Activated B cell treated with CpG ODN at 0.5 μM for 24 hours (primary cell): ENCODE measurements around the gene SRM. TPM values are rescaled to one million over a fixed set of nuclear protein-coding genes. Genes with fewer than 3 reads are reported as not detected.
"Not testable (repeated sequence)": the region's sequence is repeated elsewhere in the genome, so short reads cannot be mapped to it uniquely, and the experiment has no call there.

Experiments
- ATAC-seq: fragments of 200-7000 bp; cut with Tn5 transposase; one replicate; pipeline ENCODE4 v1.10.0; 2021; ENCODE audit warnings: low read depth, mild to moderate bottlenecking, moderate library complexity
- CTCF ChIA-PET: fragments of 350-600 bp; sonication (Branson Sonifier 250); formaldehyde crosslinking; loops from one replicate; lab custom pipeline; 2021; ENCODE audit warnings: antibody characterized with exemption; lab: Charles Lee
- POLR2A ChIA-PET: fragments of 350-600 bp; sonication (Branson Sonifier 250); formaldehyde crosslinking; loops from one replicate; lab custom pipeline; 2021; ENCODE audit warnings: antibody characterized with exemption; lab: Charles Lee
- DNase-seq: peaks from one replicate; pipeline ENCODE4 v3.0.0; 2022
- H3K27ac Mint-ChIP-seq: one replicate; pipeline ENCODE4 v1.8.0; 2020; ENCODE audit warnings: mixed read lengths
- H3K27me3 Mint-ChIP-seq: one replicate; pipeline ENCODE4 v1.8.0; 2021; ENCODE audit warnings: mixed read lengths
- H3K36me3 Mint-ChIP-seq: one replicate; pipeline ENCODE4 v1.8.0; 2021; ENCODE audit warnings: low read depth, mixed read lengths
- H3K4me1 Mint-ChIP-seq: one replicate; pipeline ENCODE4 v1.8.0; 2021; ENCODE audit warnings: mixed read lengths
- H3K4me3 Mint-ChIP-seq: one replicate; pipeline ENCODE4 v1.8.0; 2020; ENCODE audit warnings: mild to moderate bottlenecking, mixed read lengths
- H3K9me3 Mint-ChIP-seq: one replicate; pipeline ENCODE4 v1.8.0; 2020; ENCODE audit warnings: mixed read lengths
- intact Hi-C: fragments of 100-400 bp; cut with micrococcal nuclease; formaldehyde crosslinking; loops from one replicate; pipeline ENCODE4 v1.15.1; 2024
- total RNA-seq: library from RNA; stranded (reverse); gene quantifications from 2 replicates; pipeline ENCODE4 v1.2.3, GENCODE V29; 2022
- TF ChIP-seq, protein P1 (sequence below): fragments of 200-600 bp; IDR thresholded peaks from one replicate; pipeline ENCODE4 v1.8.0; 2022; ENCODE audit warnings: antibody characterized with exemption, mild to moderate bottlenecking

SRM gene
- total RNA-seq, 1 donor from 2014 or later: 106 TPM

DNA sequence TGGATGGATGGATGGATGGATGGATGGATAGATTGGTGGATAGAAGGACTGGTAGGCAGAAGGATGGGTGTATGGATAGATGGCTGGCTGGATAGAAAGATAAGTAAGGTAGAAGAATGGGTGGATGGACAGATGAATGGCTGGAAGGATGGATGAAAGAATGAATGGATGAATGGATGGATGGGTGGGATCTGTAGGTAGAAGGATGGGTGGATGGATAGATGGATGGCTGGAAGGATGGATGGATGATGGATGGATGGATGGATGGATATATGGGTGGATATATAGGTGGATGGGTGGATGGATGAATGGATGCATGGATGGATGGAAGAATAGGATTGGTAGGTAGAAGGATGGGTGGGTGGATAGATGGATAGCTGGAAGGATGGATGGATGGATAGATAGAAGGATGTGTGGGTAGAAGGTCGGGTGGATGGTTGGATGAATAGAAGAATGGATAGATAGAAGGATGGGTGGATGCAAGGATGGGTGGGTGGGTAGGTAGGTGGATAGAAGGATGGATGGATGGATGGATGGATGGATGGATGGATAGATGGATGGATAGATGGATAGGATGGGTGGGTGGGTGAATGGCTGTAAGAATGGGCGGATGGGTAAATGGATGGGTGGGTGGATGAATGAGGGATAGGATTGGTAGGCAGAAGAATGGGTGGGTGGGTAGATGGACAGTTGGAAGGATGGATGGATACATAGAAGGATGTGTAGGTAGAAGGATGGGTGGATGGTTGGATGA, 20.3 kb downstream of the SRM start:
- intact Hi-C loops: no loop called here
- no peaks in the 10 kb centered on the region for H3K36me3 Mint-ChIP-seq
- no peak for ATAC-seq

DNA sequence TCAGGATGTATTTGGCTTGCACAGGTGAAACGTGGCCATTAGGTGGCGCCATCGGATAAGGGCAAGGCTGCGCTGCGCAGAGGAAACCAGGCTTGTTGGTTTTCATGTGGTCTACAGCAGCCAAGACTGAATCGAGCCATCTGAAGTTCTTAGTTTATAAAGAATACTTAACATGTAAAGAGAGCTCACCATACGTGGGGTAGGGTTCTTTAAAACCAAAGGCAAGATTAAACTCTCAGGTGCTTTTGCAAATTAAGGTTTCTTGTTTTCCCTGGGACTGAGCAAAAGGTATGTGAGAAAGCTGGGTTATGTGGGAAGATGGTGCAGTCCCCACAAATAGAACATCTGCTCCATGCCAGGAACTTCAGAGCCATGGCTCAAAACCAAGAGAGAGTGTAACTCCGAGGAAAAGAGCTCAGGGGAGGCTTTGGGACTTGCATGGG, 22.1 kb downstream of the SRM start:
- no peaks in the 10 kb centered on the region for H3K36me3 Mint-ChIP-seq
- peak; percentile 96 for ATAC-seq
- H3K9me3 Mint-ChIP-seq: no peaks in the 10 kb centered on the region
- ChIA-PET CTCF (interaction anchor here (0.6 to 6.4 kb wide), 42 partner anchors 8 to 870 kb away, joined by 3 to 101 read pairs (median 4); partner anchors contain the start of genes CLCN6, EXOSC10, FBXO6 and MASP2), POLR2A (interaction anchor here (0.6 to 1.5 kb wide), 4 partner anchors 23 to 870 kb away, joined by 3 to 14 read pairs (median 5); no protein-coding TSS in a partner anchor)
- H3K27me3 Mint-ChIP-seq: peaks cover 6% of the 10 kb centered on the region
- no peak overlapping the region for H3K27ac Mint-ChIP-seq
- no peak overlapping the region for H3K4me3 Mint-ChIP-seq
- TF ChIP-seq, protein P1, sequence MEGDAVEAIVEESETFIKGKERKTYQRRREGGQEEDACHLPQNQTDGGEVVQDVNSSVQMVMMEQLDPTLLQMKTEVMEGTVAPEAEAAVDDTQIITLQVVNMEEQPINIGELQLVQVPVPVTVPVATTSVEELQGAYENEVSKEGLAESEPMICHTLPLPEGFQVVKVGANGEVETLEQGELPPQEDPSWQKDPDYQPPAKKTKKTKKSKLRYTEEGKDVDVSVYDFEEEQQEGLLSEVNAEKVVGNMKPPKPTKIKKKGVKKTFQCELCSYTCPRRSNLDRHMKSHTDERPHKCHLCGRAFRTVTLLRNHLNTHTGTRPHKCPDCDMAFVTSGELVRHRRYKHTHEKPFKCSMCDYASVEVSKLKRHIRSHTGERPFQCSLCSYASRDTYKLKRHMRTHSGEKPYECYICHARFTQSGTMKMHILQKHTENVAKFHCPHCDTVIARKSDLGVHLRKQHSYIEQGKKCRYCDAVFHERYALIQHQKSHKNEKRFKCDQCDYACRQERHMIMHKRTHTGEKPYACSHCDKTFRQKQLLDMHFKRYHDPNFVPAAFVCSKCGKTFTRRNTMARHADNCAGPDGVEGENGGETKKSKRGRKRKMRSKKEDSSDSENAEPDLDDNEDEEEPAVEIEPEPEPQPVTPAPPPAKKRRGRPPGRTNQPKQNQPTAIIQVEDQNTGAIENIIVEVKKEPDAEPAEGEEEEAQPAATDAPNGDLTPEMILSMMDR: peak; percentile 57
- DNase-seq: peak; percentile 72
- peaks cover 4% of the 10 kb centered on the region for H3K4me1 Mint-ChIP-seq
- intact Hi-C loops: loop anchor here (1.0 to 2.0 kb wide), 6 partner anchors 23 to 857 kb away; partner anchors contain the start of gene SRM

More for the DNA sequence above, 20.3 kb downstream of the SRM start:
- no peak overlapping the region for H3K4me3 Mint-ChIP-seq
- POLR2A ChIA-PET: interaction anchor here (0.6 kb wide), 1 partner anchor 36 kb away, joined by 5 read pairs; no protein-coding TSS in a partner anchor
- peaks cover 6% of the 10 kb centered on the region for H3K27me3 Mint-ChIP-seq
- DNase-seq: no peak
- peaks cover 4% of the 10 kb centered on the region for H3K4me1 Mint-ChIP-seq
- no peak overlapping the region for H3K27ac Mint-ChIP-seq
- CTCF ChIA-PET: interaction anchor here (0.6 to 6.4 kb wide), 4 partner anchors 194 to 608 kb away, joined by 3 to 101 read pairs (median 15); no protein-coding TSS in a partner anchor
- no peaks in the 10 kb centered on the region for H3K9me3 Mint-ChIP-seq
- TF ChIP-seq, protein P1: no peak

DNA sequence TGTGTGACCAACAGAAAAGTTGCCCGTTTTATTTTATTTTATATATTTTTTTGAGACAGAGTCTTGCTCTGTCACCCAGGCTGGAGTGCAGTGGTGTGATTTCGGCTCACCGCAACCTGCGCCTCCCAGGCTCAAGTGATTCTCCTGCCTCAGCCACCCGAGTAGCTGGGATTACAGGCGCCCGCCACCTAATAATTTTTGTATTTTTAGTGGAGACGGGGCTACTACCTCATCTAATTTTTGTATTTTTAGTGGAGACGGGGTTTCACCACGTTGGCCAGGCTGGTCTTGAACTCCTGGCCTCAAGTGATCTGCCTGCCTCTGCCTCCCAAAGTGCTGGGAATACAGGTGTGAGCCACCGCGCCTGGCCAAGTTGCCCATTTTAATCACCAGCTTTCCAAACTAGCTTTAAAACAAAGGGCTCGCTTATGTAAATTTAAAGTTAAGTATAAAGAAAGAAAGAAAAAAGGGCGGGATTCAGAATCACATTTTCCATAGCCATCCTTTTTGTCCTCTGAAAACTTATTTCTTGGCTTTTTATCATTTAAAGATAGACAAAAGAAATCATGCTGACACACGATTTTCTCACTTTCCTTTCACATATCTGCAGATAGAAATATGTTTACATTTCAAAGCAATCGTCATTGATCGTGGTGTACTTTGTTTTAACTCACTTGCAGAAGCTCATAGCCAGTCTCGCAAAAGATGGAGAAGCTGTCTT, 22.6 kb downstream of the SRM start:
- H3K9me3 Mint-ChIP-seq, DNase-seq, H3K36me3 Mint-ChIP-seq, H3K27ac Mint-ChIP-seq, H3K4me1 Mint-ChIP-seq, ATAC-seq, H3K4me3 Mint-ChIP-seq, H3K27me3 Mint-ChIP-seq: not testable (repeated sequence)
- ChIA-PET CTCF (interaction anchor here (0.6 to 6.4 kb wide), 41 partner anchors 8 to 871 kb away, joined by 3 to 101 read pairs (median 4); partner anchors contain the start of genes CLCN6, EXOSC10, FBXO6 and MASP2), POLR2A (interaction anchor here (0.6 to 1.5 kb wide), 6 partner anchors 22 to 931 kb away, joined by 3 to 14 read pairs (median 6); no protein-coding TSS in a partner anchor)
- intact Hi-C loops: loop anchor here (1.0 to 2.0 kb wide), 6 partner anchors 23 to 858 kb away; partner anchors contain the start of gene SRM

DNA sequence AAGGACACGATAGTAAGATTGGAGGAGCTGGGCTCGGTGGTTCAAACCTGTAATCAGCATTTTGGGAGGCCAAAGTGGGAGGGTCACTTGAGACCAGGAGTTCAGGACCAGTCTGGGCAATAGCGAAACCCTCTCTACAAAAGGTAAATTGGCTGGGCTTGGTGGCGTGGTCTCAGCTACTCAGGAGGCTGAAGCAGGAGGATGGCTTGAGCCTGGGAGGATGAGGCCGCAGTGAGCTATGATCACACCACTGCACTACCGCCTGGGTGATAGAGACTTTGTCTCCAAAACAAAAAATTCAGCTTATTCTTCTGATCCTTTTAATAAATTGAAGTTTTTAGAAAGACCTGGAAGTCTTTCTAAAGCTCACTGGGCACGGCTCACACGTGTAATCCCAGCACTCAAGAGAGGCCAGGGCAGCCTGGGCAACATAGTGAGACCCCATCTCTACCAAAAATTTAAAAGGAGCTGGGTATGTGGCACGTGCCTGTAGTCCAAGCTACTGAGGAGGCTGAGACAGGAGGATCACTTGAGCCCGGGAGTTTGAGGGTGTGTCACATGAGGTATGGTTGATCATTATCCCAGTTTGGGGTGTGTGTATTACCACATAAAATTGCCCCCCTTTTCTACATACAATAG, 28.1 kb downstream of the SRM start:
- Mint-ChIP-seq H3K27me3 (no peaks in the 10 kb centered on the region), H3K4me3 (no peak overlapping the region), H3K9me3 (no peaks in the 10 kb centered on the region), H3K36me3 (peaks cover 22% of the 10 kb centered on the region), H3K4me1 (no peaks in the 10 kb centered on the region), H3K27ac (no peak overlapping the region)
- TF ChIP-seq, protein P1: no peak
- DNase-seq (no peak), ATAC-seq (no peak)
- intact Hi-C loops: no loop called here
- CTCF ChIA-PET: interaction anchor here (0.6 kb wide), 1 partner anchor 202 kb away, joined by 4 read pairs; no protein-coding TSS in a partner anchor
- POLR2A ChIA-PET: no interaction called here

DNA sequence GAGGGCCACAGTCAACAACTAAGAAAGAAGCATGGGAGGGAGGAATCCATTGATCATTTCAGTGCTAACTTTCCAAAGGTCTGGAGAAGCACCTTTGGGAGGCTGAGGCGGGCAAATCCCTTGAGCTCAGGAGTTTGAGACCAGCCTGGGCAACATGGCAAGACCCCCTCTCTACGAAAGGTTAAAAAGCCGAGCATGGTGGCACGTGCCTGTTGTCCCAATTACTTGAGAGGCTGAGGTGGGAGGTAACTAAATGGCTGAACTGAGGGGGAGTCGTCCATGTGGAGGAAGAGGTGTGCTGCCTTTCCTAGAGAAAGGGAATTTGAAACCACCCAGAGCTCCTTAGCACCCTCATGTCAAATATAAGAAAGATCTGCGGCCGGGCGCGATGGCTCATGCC, 29.0 kb downstream of the SRM start:
- H3K27me3 Mint-ChIP-seq: no peaks in the 10 kb centered on the region
- ChIA-PET POLR2A (interaction anchor here (0.7 kb wide), 1 partner anchor 19 kb away, joined by 4 read pairs; no protein-coding TSS in a partner anchor), CTCF (interaction anchor here (0.6 kb wide), 1 partner anchor 199 kb away, joined by 4 read pairs; no protein-coding TSS in a partner anchor)
- H3K27ac Mint-ChIP-seq: no peak overlapping the region
- H3K9me3 Mint-ChIP-seq: no peaks in the 10 kb centered on the region
- intact Hi-C loops: no loop called here
- peaks cover 31% of the 10 kb centered on the region for H3K36me3 Mint-ChIP-seq
- ATAC-seq: no peak
- TF ChIP-seq, protein P1: no peak
- H3K4me1 Mint-ChIP-seq: no peaks in the 10 kb centered on the region
- H3K4me3 Mint-ChIP-seq: no peak overlapping the region
- no peak for DNase-seq
